ENCODE results near the gene SP1. TPM values are rescaled to one million over a fixed set of nuclear protein-coding genes. Genes with fewer than 3 reads are reported as not detected.

The SP1 gene
- total RNA-seq, 4 donors from 2014 or later, result 58.2 to 78.4 (median 62.0) TPM

GRCh38 chr12:53340398-53340797 is 39.6 kb upstream of the SP1 start:
- H3K27ac ChIP-seq, result no peak overlapping the region
- H3K4me3 ChIP-seq, result no peak overlapping the region
- no peaks in the 10 kb centered on the region for H3K9me3 ChIP-seq
- H3K36me3 ChIP-seq, result no peaks in the 10 kb centered on the region
- intact Hi-C loops (cut with DNase I), result no loop called here
- peaks cover 0 to 43% (median 0%) of the 10 kb centered on the region in 4 donors for H3K27me3 ChIP-seq
- H3K4me1 ChIP-seq, result peaks cover 0 to 14% (median 5%) of the 10 kb centered on the region in 3 donors
- TF ChIP-seq POLR2A (IDR thresholded peaks at IDR 0.05) (no peak), CTCF (IDR thresholded peaks at IDR 0.05) (no peak)
- WGBS, 2 donors, result 77% methylated on average over 3 of the region's 9 CpGs; no CpG with 5 or more reads in 1 of the 2 donors
- DNase-seq, result no peak

- no peak for DNase-seq
- Histone ChIP-seq H3K27ac (no peak overlapping the region), H3K4me3 (no peak overlapping the region), H3K36me3 (no peaks in the 10 kb centered on the region), H3K27me3 (peaks cover 0 to 13% (median 0%) of the 10 kb centered on the region in 4 donors), H3K4me1 (peaks cover 0 to 22% (median 12%) of the 10 kb centered on the region in 3 donors), H3K9me3 (no peaks in the 10 kb centered on the region)
- TF ChIP-seq CTCF (IDR thresholded peaks at IDR 0.05), result no peak
- TF ChIP-seq POLR2A (IDR thresholded peaks at IDR 0.05), result no peak
- intact Hi-C loops (cut with DNase I), result no loop called here
- WGBS, 2 donors, result 48 to 67% methylated on average over 3 of the region's 3 CpGs
Measured at GRCh38 chr12:53343449-53343848, 36.5 kb upstream of the SP1 start.

GRCh38 chr12:53343969-53344368 is 36.0 kb upstream of the SP1 start:
- H3K4me3 ChIP-seq, result no peak overlapping the region
- no peak overlapping the region for H3K27ac ChIP-seq

GRCh38 chr12:53344487-53344823 is 35.5 kb upstream of the SP1 start:
- TF ChIP-seq POLR2A (IDR thresholded peaks at IDR 0.05), result no peak
- no peak for TF ChIP-seq CTCF (IDR thresholded peaks at IDR 0.05)
- H3K4me3 ChIP-seq, result peak overlapping the region; percentile 38 to 76 (median 58)
- H3K4me1 ChIP-seq, result peaks cover 0 to 22% (median 12%) of the 10 kb centered on the region in 3 donors
- H3K27ac ChIP-seq, result peak overlapping the region; percentile 40 to 91 (median 82)
- 14 to 17% methylated on average over 2 of the region's 19 CpGs for WGBS, 2 donors
- peaks cover 0 to 4% (median 0%) of the 10 kb centered on the region in 4 donors for H3K27me3 ChIP-seq
- DNase-seq, result no peak
- intact Hi-C loops (cut with DNase I), result no loop called here
- H3K36me3 ChIP-seq, result no peaks in the 10 kb centered on the region
- no peaks in the 10 kb centered on the region for H3K9me3 ChIP-seq

More at GRCh38 chr12:53343969-53344368, 36.0 kb upstream of the SP1 start:
- WGBS, 2 donors, result 92 to 95% methylated on average over 4 of the region's 4 CpGs
- intact Hi-C loops (cut with DNase I), result no loop called here
- TF ChIP-seq POLR2A (IDR thresholded peaks at IDR 0.05) (no peak), CTCF (IDR thresholded peaks at IDR 0.05) (no peak)
- no peaks in the 10 kb centered on the region for H3K9me3 ChIP-seq
- no peak for DNase-seq
- peaks cover 0 to 22% (median 12%) of the 10 kb centered on the region in 3 donors for H3K4me1 ChIP-seq
- H3K27me3 ChIP-seq, result peaks cover 0 to 8% (median 0%) of the 10 kb centered on the region in 4 donors
- H3K36me3 ChIP-seq, result no peaks in the 10 kb centered on the region

GRCh38 chr12:53344824-53345485 is 35.0 kb upstream of the SP1 start:
- peaks cover 0 to 22% (median 12%) of the 10 kb centered on the region in 3 donors for H3K4me1 ChIP-seq
- TF ChIP-seq POLR2A (IDR thresholded peaks at IDR 0.05) (peak in 1 of 4 donors; percentile 49), CTCF (IDR thresholded peaks at IDR 0.05) (peak; percentile 60 to 75 (median 68))
- no peaks in the 10 kb centered on the region for H3K9me3 ChIP-seq
- H3K36me3 ChIP-seq, result no peaks in the 10 kb centered on the region
- no peak for DNase-seq
- peaks cover 0 to 4% (median 0%) of the 10 kb centered on the region in 4 donors for H3K27me3 ChIP-seq
- intact Hi-C loops (cut with DNase I), result no loop called here
- H3K4me3 ChIP-seq, result peak overlapping the region; percentile 38 to 76 (median 58)
- peak overlapping the region; percentile 40 to 91 (median 82) for H3K27ac ChIP-seq
- WGBS, 2 donors, result 0 to 2% methylated on average over 2 to 5 of the region's 50 CpGs

Measured in esophagus squamous epithelium (tissue), 5 donors.